Ovary (tissue), 3 donors: ENCODE results near the gene TRIO.

Source experiments
- EP300 ChIP-seq: sonication (generic); formaldehyde crosslinking; IDR thresholded peaks from one replicate; pipeline ENCODE4 v1.6.1; 2017; ENCODE audit warnings: antibody characterized with exemption
- POLR2A ChIP-seq: fragments of 450-650 bp; IDR thresholded peaks from one replicate; pipeline ENCODE4 v1.6.1; 2017; ENCODE audit warnings: antibody characterized with exemption, mild to moderate bottlenecking, moderate library complexity
- TF ChIP-seq, protein P1 (sequence below), 3 donors: fragments of 450-650 bp in 2 of 3; fragments of 200-600 bp in 1 of 3; IDR thresholded peaks; one replicate each; pipeline versions ENCODE4 v1.5.1 to v1.8.0; 2016 to 2022; ENCODE audit warnings: antibody characterized with exemption in 3 of 3, mild to moderate bottlenecking in 1 of 3
- donor health status: DM: no; HTN: no; CAD: no.

DNA sequence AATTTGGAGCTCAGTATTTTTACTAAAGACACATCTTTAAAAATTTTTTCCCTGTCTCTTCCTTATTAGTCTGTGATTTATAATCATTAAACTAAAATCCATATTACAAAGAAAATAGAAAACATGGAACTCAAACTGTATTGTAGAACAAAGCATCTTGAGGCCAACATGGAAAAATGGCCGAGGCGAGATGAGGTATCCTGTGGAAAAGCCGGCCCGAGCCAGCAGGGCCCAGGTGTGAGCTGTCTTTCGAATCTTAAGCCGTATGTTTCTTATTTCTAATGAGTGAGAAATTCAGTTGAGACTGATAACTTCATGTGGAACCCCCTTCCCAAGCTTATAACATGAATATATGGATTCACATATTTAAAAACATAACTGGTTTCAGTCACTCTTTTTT is 268.1 kb downstream of the TRIO start:
- TF ChIP-seq POLR2A: no peak
- TF ChIP-seq, protein P1, sequence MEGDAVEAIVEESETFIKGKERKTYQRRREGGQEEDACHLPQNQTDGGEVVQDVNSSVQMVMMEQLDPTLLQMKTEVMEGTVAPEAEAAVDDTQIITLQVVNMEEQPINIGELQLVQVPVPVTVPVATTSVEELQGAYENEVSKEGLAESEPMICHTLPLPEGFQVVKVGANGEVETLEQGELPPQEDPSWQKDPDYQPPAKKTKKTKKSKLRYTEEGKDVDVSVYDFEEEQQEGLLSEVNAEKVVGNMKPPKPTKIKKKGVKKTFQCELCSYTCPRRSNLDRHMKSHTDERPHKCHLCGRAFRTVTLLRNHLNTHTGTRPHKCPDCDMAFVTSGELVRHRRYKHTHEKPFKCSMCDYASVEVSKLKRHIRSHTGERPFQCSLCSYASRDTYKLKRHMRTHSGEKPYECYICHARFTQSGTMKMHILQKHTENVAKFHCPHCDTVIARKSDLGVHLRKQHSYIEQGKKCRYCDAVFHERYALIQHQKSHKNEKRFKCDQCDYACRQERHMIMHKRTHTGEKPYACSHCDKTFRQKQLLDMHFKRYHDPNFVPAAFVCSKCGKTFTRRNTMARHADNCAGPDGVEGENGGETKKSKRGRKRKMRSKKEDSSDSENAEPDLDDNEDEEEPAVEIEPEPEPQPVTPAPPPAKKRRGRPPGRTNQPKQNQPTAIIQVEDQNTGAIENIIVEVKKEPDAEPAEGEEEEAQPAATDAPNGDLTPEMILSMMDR (IDR thresholded peaks at IDR 0.05): no peak
- TF ChIP-seq EP300: no peak
